NCI-H2107 (cell line): ENCODE measurements around the gene MSRB1.

ENCODE experiments used
- DNase-seq: peaks from one replicate; lab custom pipeline; 2025; lab: John Stamatoyannopoulos, UW

MSRB1 gene

GRCh38 chr16:1895949-1896675 is 46.9 kb downstream of the MSRB1 start:
- DNase-seq, result no peak

GRCh38 chr16:1895068-1895467 is 47.9 kb downstream of the MSRB1 start:
- DNase-seq, result no peak

GRCh38 chr16:1890708-1891050 is 52.3 kb downstream of the MSRB1 start:
- DNase-seq, result peak; percentile 84

GRCh38 chr16:1890024-1890707 is 52.8 kb downstream of the MSRB1 start:
- DNase-seq, result no peak
